ENCODE results near the gene SEZ6.
"Not testable (repeated sequence)": the region's sequence is repeated elsewhere in the genome, so short reads cannot be mapped to it uniquely, and the experiment has no call there.

Gene SEZ6

GRCh38 chr17:28951991-28952975 lies 53.5 kb downstream of the SEZ6 start:
- DNase-seq: peak; percentile 97 to 99 (median 98)

GRCh38 chr17:28951428-28951990 lies 54.3 kb downstream of the SEZ6 start, which contains the start of gene PHF12:
TSS of gene PHF12 (minus strand) at chr17:28951518. CDS start at chr17:28950960, 558 bp downstream.
- peak; percentile 100 for DNase-seq

GRCh38 chr17:28950752-28951427 lies 54.9 kb downstream of the SEZ6 start:
- DNase-seq: no peak

GRCh38 chr17:28950017-28950751 lies 55.6 kb downstream of the SEZ6 start:
- peak; percentile 47 to 75 (median 58) for DNase-seq

GRCh38 chr17:28949185-28950016 lies 56.4 kb downstream of the SEZ6 start:
- peak; percentile 64 to 82 (median 74) for DNase-seq

- no peak for DNase-seq
Observed at GRCh38 chr17:28948873-28949184, 57.0 kb downstream of the SEZ6 start.

- DNase-seq: no peak
Observed at GRCh38 chr17:28948342-28948741, 57.5 kb downstream of the SEZ6 start.

- no peak for DNase-seq
Observed at GRCh38 chr17:28947639-28948038, 58.2 kb downstream of the SEZ6 start.

- DNase-seq: no peak
Observed at GRCh38 chr17:28946239-28946638, 59.6 kb downstream of the SEZ6 start.

GRCh38 chr17:28944862-28945741 lies 60.7 kb downstream of the SEZ6 start:
- DNase-seq: no peak

GRCh38 chr17:28944343-28944742 lies 61.5 kb downstream of the SEZ6 start:
- DNase-seq: no peak

- no peak for DNase-seq
Observed at GRCh38 chr17:28942925-28943324, 62.9 kb downstream of the SEZ6 start.

- no peak for DNase-seq
Observed at GRCh38 chr17:28941251-28941650, 64.6 kb downstream of the SEZ6 start.

- no peak for DNase-seq
Observed at GRCh38 chr17:28940675-28941074, 65.2 kb downstream of the SEZ6 start.

- DNase-seq: peak in 1 of 4 experiments; percentile 14
Observed at GRCh38 chr17:28940142-28940541, 65.7 kb downstream of the SEZ6 start.

- DNase-seq: no peak
Observed at GRCh38 chr17:28938552-28938951, 67.3 kb downstream of the SEZ6 start.

- DNase-seq: peak; percentile 63 to 74 (median 68)
Observed at GRCh38 chr17:28937044-28937729, 68.6 kb downstream of the SEZ6 start.

GRCh38 chr17:28935744-28936460 lies 69.9 kb downstream of the SEZ6 start:
- DNase-seq: no peak

- DNase-seq: not testable (repeated sequence)
Observed at GRCh38 chr17:28934508-28934907, 71.3 kb downstream of the SEZ6 start.

Measured in suppressor macrophage (primary cell).